GM12878 (cell line): Measurements from ENCODE around the gene COG7. TPM values are rescaled to one million over a fixed set of nuclear protein-coding genes. Genes with fewer than 3 reads are reported as not detected.

Experiments
- ATAC-seq: fragments of 200-7000 bp; cut with Tn5 transposase; 3 replicates; pipeline ENCODE4 v1.9.1; 2020; ENCODE audit warnings: mild to moderate bottlenecking, moderate library complexity
- Bru-seq: library from RNA; stranded (reverse); fragments of 400-500 nt; gene quantifications from one replicate; lab custom pipeline; 2021; lab: Mats Ljungman, UMichigan
- BruChase-seq, 2 experiments: library from RNA; stranded (reverse); fragments of 400-500 nt; gene quantifications; one replicate each; lab custom pipeline; 2021; lab: Mats Ljungman, UMichigan
- BruUV-seq: library from RNA; stranded (reverse); fragments of 400-500 nt; replicated peaks from 2 replicates; lab custom pipeline; 2021; lab: Mats Ljungman, UMichigan
- CTCF ChIA-PET: fragments of 300-600 bp; sonication (Branson Sonifier 250); formaldehyde crosslinking; extraction: SDS; loops from one replicate; lab custom pipeline; 2021; ENCODE audit warnings: inconsistent platforms; lab: Yijun Ruan, JAX
- POLR2A ChIA-PET: fragments of 350-600 bp; formaldehyde crosslinking; extraction: SDS; loops from one replicate; lab custom pipeline; 2021; ENCODE audit warnings: inconsistent platforms; lab: Charles Lee
- RAD21 ChIA-PET: fragments of 300-600 bp; sonication (Branson Sonifier 250); formaldehyde crosslinking; loops from one replicate; lab custom pipeline; 2023; ENCODE audit warnings: antibody characterized with exemption; ENCODE audit not compliant: unreplicated experiment; lab: Charles Lee
- SMC1A ChIA-PET: fragments of 300-600 bp; sonication (Branson Sonifier 250); formaldehyde crosslinking; loops from one replicate; lab custom pipeline; 2023; ENCODE audit not compliant: unreplicated experiment, uncharacterized antibody; lab: Charles Lee
- DNase-seq: peaks from one replicate; pipeline ENCODE4 v3.0.0-alpha.2; 2011; ENCODE audit warnings: low read depth, low spot score
- FAIRE-seq: peaks from 3 replicates; lab custom pipeline; 2011; peaks lifted over from hg19 to GRCh38; lab: Jason Lieb, UNC
- H2AFZ ChIP-seq: 2 replicates; pipeline ENCODE4 v1.6.0; 2011; ENCODE audit warnings: low read depth, low read length, control low read depth; ENCODE audit not compliant: control insufficient read depth
- H3K27ac ChIP-seq: 2 replicates; pipeline ENCODE4 v1.5.1; 2011; ENCODE audit warnings: control low read depth; ENCODE audit not compliant: control insufficient read depth, insufficient read depth
- H3K27me3 ChIP-seq, 2 experiments: replicated peaks in 1 of 2; 2 replicates each; pipeline versions ENCODE4 v1.6.0 to v1.6.1; 2011; ENCODE audit warnings: low read length in 1 of 2; ENCODE audit not compliant: control insufficient read depth in 2 of 2, insufficient read depth in 2 of 2
- H3K36me3 ChIP-seq, 2 experiments: 2 replicates each; pipeline ENCODE4 v1.5.1; 2011; ENCODE audit warnings: low read length in 1 of 2; ENCODE audit not compliant: control insufficient read depth in 2 of 2, insufficient read depth in 2 of 2
- H3K4me1 ChIP-seq: 2 replicates; pipeline ENCODE4 v1.6.1; 2011; ENCODE audit warnings: mild to moderate bottlenecking, low read length, moderate library complexity, mixed read lengths; ENCODE audit not compliant: control insufficient read depth, insufficient read depth
- H3K4me2 ChIP-seq: 2 replicates; pipeline ENCODE4 v1.6.0; 2011; ENCODE audit warnings: control low read depth; ENCODE audit not compliant: control insufficient read depth, insufficient read depth
- H3K4me3 ChIP-seq: fragments of 200-600 bp; sonication (generic); 2 replicates; pipeline ENCODE4 v1.5.1; 2016
- H3K79me2 ChIP-seq: 2 replicates; pipeline ENCODE4 v1.6.0; 2011; ENCODE audit warnings: low read length; ENCODE audit not compliant: control insufficient read depth, insufficient read depth
- H3K9ac ChIP-seq: 2 replicates; pipeline ENCODE4 v1.8.0; 2011; ENCODE audit warnings: low read length, control low read depth, mixed read lengths; ENCODE audit not compliant: control insufficient read depth, insufficient read depth
- H3K9me3 ChIP-seq: replicated peaks from 3 replicates; pipeline ENCODE4 v1.5.1; 2011; ENCODE audit warnings: mild to moderate bottlenecking, low read length; ENCODE audit not compliant: control insufficient read depth, insufficient read depth
- H4K20me1 ChIP-seq: 2 replicates; pipeline ENCODE4 v1.6.0; 2011; ENCODE audit not compliant: control insufficient read depth, insufficient read depth
- BMI1 ChIP-seq: fragments of 450-650 bp; IDR thresholded peaks from 2 replicates; pipeline ENCODE4 v1.6.1; 2016; ENCODE audit warnings: mild to moderate bottlenecking, moderate library complexity, borderline replicate concordance
- CREB1 ChIP-seq: IDR thresholded peaks from 2 replicates; pipeline ENCODE4 v1.6.1; 2012; ENCODE audit warnings: low read depth, mild to moderate bottlenecking, inconsistent platforms
- JUNB ChIP-seq: IDR thresholded peaks from 2 replicates; pipeline ENCODE4 v1.6.1; 2016; ENCODE audit warnings: antibody characterized with exemption, mild to moderate bottlenecking
- NKRF ChIP-seq: fragments of 450-650 bp; conservative IDR thresholded peaks from 2 replicates; pipeline ENCODE4 v1.6.1; 2017; ENCODE audit warnings: mild to moderate bottlenecking, moderate library complexity
- NR2C2 ChIP-seq: IDR thresholded peaks from 2 replicates; pipeline ENCODE4 v1.6.1; 2011; ENCODE audit warnings: borderline replicate concordance, low read depth; ENCODE audit not compliant: control insufficient read depth, insufficient read length
- RELB ChIP-seq: fragments of 450-650 bp; IDR thresholded peaks from 2 replicates; pipeline ENCODE4 v1.6.1; 2017; ENCODE audit warnings: low read depth, mild to moderate bottlenecking, moderate library complexity
- SMAD1 ChIP-seq: fragments of 450-650 bp; IDR thresholded peaks from 2 replicates; pipeline ENCODE4 v1.6.1; 2018; ENCODE audit warnings: mild to moderate bottlenecking, low read depth; ENCODE audit not compliant: partially characterized antibody
- SMARCA5 ChIP-seq: fragments of 450-650 bp; IDR thresholded peaks from 2 replicates; pipeline ENCODE4 v1.6.1; 2017; ENCODE audit warnings: mild to moderate bottlenecking
- SMC3 ChIP-seq: IDR thresholded peaks from 2 replicates; pipeline ENCODE4 v1.6.1; 2011; ENCODE audit warnings: low read length, improper control_type of control experiment, borderline replicate concordance
- SREBF1 ChIP-seq: IDR thresholded peaks from 2 replicates; pipeline ENCODE4 v1.6.1; 2012; ENCODE audit warnings: mild to moderate bottlenecking, low read length
- TCF3 ChIP-seq: IDR thresholded peaks from 2 replicates; pipeline ENCODE4 v1.6.1; 2012; ENCODE audit warnings: low read depth, mild to moderate bottlenecking, low read length, borderline replicate concordance; ENCODE audit not compliant: insufficient read depth
- USF1 ChIP-seq: IDR thresholded peaks from 2 replicates; pipeline ENCODE4 v1.6.1; 2011; ENCODE audit warnings: borderline replicate concordance, low read depth, mild to moderate bottlenecking, moderate library complexity, mixed read lengths, low read length; ENCODE audit not compliant: insufficient read depth; ENCODE audit errors: extremely low read length
- ZNF274 ChIP-seq: IDR thresholded peaks from one replicate; pipeline ENCODE4 v1.8.0; 2011; ENCODE audit not compliant: insufficient read length, insufficient read depth
- WGBS: methylation state at CpG from one replicate; pipeline ENCODE4 v1.1.6; 2016; ENCODE audit warnings: low lambda C conversion rate; ENCODE audit not compliant: insufficient replicate concordance, insufficient coverage; ENCODE audit errors: missing lambda C conversion rate; 5-methylcytosine and 5-hydroxymethylcytosine counted together
- in situ Hi-C: fragments of 300-500 bp; cut with MboI; formaldehyde crosslinking; loops from 9 replicates; pipeline ENCODE4 v1.14.3; 2018; ENCODE audit warnings: mixed read lengths
- intact Hi-C: fragments of 100-400 bp; cut with micrococcal nuclease; formaldehyde crosslinking; loops from one replicate; pipeline ENCODE4 v1.14.2; 2022; ENCODE audit not compliant: unreplicated experiment
- long read RNA-seq, 2 experiments: library from polyadenylated mRNA; unstranded; transcript quantifications; one replicate each; pipeline ENCODE4 v2.0.0, GENCODE V29; 2019 to 2020
- polyA minus RNA-seq, 3 experiments: library from RNA; depleted of rRNA, polyadenylated mRNA; stranded (reverse); fragments of >200 nt; gene quantifications; 2 replicates each; pipeline ENCODE4 v1.2.3, GENCODE V29; 2011
- polyA plus RNA-seq, 11 experiments: library from polyadenylated mRNA; depleted of rRNA in 4 of 11; unstranded in 6 of 11; stranded (reverse) in 5 of 11; fragments of >200 nt; fragmentation: Nextera tagmentation in 4 of 11; fragmentation: Illumina TruSeq in 1 of 11; extraction: Ambion mirVana in 4 of 11; extraction: Trizol in 1 of 11; gene quantifications; 1 replicate in 1 of 11; 2 replicates in 10 of 11; pipeline versions ENCODE4 v1.2.1 to v1.2.3, GENCODE V29; 2011 to 2016; ENCODE audit warnings: inconsistent platforms in 2 of 11, missing spikeins in 2 of 11, low read depth in 1 of 11
- total RNA-seq, 4 experiments: library from RNA; depleted of rRNA in 3 of 4; stranded (reverse); fragments of >200 nt in 3 of 4; fragmentation: Illumina TruSeq in 1 of 4; extraction: Trizol in 1 of 4; gene quantifications; 2 replicates each; pipeline versions ENCODE4 v1.2.1 to v1.2.3, GENCODE V29; 2013 to 2021

COG7 gene
- total RNA-seq (2013; cell fraction: nucleolus; rRNA removed), result 93.3 and 95.2 TPM in 2 replicates
- 9.7 and 12.1 TPM in 2 replicates for total RNA-seq (2014; rRNA removed)
- 9.4 and 10.0 TPM in 2 replicates for total RNA-seq (2014; rRNA removed; fragmentation: Illumina TruSeq; extraction: Trizol)
- 9.4 and 10.9 TPM in 2 replicates for total RNA-seq (2021)
- polyA plus RNA-seq (2011; ENCODE audit: low read depth), result 10.2 TPM
- 12.6 and 24.0 TPM in 2 replicates for polyA plus RNA-seq (2011; rRNA removed)
- 39.0 and 41.6 TPM in 2 replicates for polyA plus RNA-seq (2011; cell fraction: cytosol; rRNA removed)
- polyA plus RNA-seq (2011; cell fraction: nucleus; rRNA removed), result 51.4 and 53.8 TPM in 2 replicates
- 13.9 and 14.5 TPM in 2 replicates for polyA plus RNA-seq (2012)
- 8.2 and 10.6 TPM in 2 replicates for polyA plus RNA-seq (2014; fragmentation: Illumina TruSeq; extraction: Trizol)
- polyA plus RNA-seq (2014; fragmentation: Nextera tagmentation; extraction: Ambion mirVana), result 1 to 10 TPM; 2.9 to 7.5 TPM
- 12.8 and 14.9 TPM in 2 replicates for polyA plus RNA-seq (2014; rRNA removed)
- polyA plus RNA-seq (2016; fragmentation: Nextera tagmentation; extraction: Ambion mirVana), result 1 to 10 TPM; 9.5 to 9.9 TPM
- polyA minus RNA-seq (2011; rRNA and poly(A)+ RNA removed), result 32.6 and 33.8 TPM in 2 replicates
- polyA minus RNA-seq (2011; cell fraction: cytosol; rRNA and poly(A)+ RNA removed), result 5.6 and 8.7 TPM in 2 replicates
- polyA minus RNA-seq (2011; cell fraction: nucleus; rRNA and poly(A)+ RNA removed), result 14.7 and 20.9 TPM in 2 replicates
- Bru-seq, nascent RNA, result percentile 69 among the genes with signal in this experiment
- BruChase-seq, experiment 1, labeled RNA remaining after a 6-hour chase, result percentile 87 among the genes with signal in this experiment
- percentile 79 among the genes with signal in this experiment for BruChase-seq, experiment 2, labeled RNA remaining after a 2-hour chase
- long read RNA-seq, experiment 1, transcript COG7-201 (17 exons, 2,926 nt), result major isoform, 8 of 9 reads
- long read RNA-seq, experiment 1, partial matches to known transcripts, result 0 of 9 reads
- long read RNA-seq, experiment 1, other reads (novel, unspliced or antisense), result 1 of 9 reads
- long read RNA-seq, experiment 2, transcript COG7-201 (17 exons, 2,926 nt), result major isoform, 43 of 61 reads
- long read RNA-seq, experiment 2, partial matches to known transcripts, result 12 of 61 reads
- long read RNA-seq, experiment 2, other reads (novel, unspliced or antisense), result 6 of 61 reads

GRCh38 chr16:23452572-23453337, at the start of gene COG7:
COG7 (minus strand) TSS chr16:23453189; CDS start chr16:23452994, 195 bp downstream.
- peak; percentile 96 for ATAC-seq
- H3K27me3 ChIP-seq, result no peaks in the 10 kb centered on the region
- ChIA-PET CTCF (interaction anchor here (0.8 to 4.6 kb wide), 3 partner anchors 17 to 92 kb away, joined by 3 to 32 read pairs (median 14); no protein-coding TSS in a partner anchor), SMC1A (interaction anchor here (0.7 to 1.8 kb wide), 3 partner anchors 16 to 54 kb away, joined by 4 to 8 read pairs (median 4); no protein-coding TSS in a partner anchor), POLR2A (no interaction called here), RAD21 (interaction anchor here (0.8 to 1.0 kb wide), 2 partner anchors 17 to 104 kb away, joined by 3 read pairs; partner anchors contain the start of genes EARS2 and UBFD1)
- H3K36me3 ChIP-seq, result no peaks in the 10 kb centered on the region; a peak in 1 of 4 replicates
- H3K4me1 ChIP-seq, result 0 out of 2 replicates have a peak, but pooled peaks cover 4% of the 10 kb centered on the region
- H3K79me2 ChIP-seq, result peaks cover 6% of the 10 kb centered on the region
- no peaks in the 10 kb centered on the region for H3K9me3 ChIP-seq
- peak within 1 kb of the TSS; percentile 79 for H3K4me3 ChIP-seq
- under 1% methylated on average over 57 of the region's 57 CpGs for WGBS
- peak within 1 kb of the TSS; percentile 100 for H3K4me2 ChIP-seq
- in situ Hi-C loops (no loop called here), intact Hi-C loops (loop anchor here (5.0 kb wide), 1 partner anchor 55 kb away; no protein-coding TSS in a partner anchor)
- peak within 1 kb of the TSS; percentile 58 for H3K27ac ChIP-seq
- peak within 1 kb of the TSS; percentile 72 for H3K9ac ChIP-seq
- FAIRE-seq, result peak; percentile 56
- H2AFZ ChIP-seq, result peak within 1 kb of the TSS; percentile 92
- peak; percentile 32 for DNase-seq
- BruUV-seq, result TSS peak; percentile 77
- H4K20me1 ChIP-seq, result no peaks in the 10 kb centered on the region
- TF ChIP-seq SMC3 (no peak), JUNB (no peak), CREB1 (0 out of 2 replicates have a peak, but pooled peaks have one; percentile 3), USF1 (no peak), SMARCA5 (0 out of 2 replicates have a peak, but pooled peaks have one; percentile 12), RELB (peak; percentile 59), NR2C2 (no peak), BMI1 (peak; percentile 98), TCF3 (no peak), NKRF (peak; percentile 96), SMAD1 (no peak), ZNF274 (no peak), SREBF1 (no peak)
